Measurements from ENCODE around the gene CCDC93.

Gene CCDC93

DNA sequence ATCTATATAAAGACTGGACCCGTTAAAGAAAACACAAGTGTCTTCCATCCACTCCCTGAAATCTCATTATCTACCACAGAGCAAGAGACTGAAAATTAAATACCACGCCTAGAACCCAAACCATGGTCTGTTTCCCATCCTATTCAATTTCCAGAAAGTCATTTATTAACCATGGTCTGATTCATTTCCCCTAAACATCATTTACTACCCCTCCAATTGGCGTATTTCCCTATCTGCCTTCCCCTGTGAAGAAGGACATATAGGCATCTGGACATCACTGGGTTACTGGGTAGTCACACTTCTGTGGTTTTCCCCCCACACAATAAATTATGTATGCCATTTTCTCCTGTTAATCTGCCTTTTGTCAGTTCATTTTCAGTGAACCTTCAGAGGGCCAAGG, 30.8 kb downstream of the CCDC93 start:
- H3K9ac ChIP-seq (ENCODE audit: low read depth, low read length) = no peak overlapping the region
- H3K4me1 ChIP-seq (ENCODE audit: control insufficient read depth, insufficient read depth, low read length) = peaks cover 2% of the 10 kb centered on the region
- no peaks in the 10 kb centered on the region for H3K9me3 ChIP-seq (ENCODE audit: control insufficient read depth, insufficient read depth, low read length)
- no peaks in the 10 kb centered on the region for H3K27me3 ChIP-seq (ENCODE audit: control insufficient read depth, insufficient read depth, low read length)
- no peaks in the 10 kb centered on the region for H3K36me3 ChIP-seq (ENCODE audit: control insufficient read depth, insufficient read depth, low read length)
- H3K4me3 ChIP-seq (ENCODE audit: low read depth, low read length) = no peak overlapping the region

DNA sequence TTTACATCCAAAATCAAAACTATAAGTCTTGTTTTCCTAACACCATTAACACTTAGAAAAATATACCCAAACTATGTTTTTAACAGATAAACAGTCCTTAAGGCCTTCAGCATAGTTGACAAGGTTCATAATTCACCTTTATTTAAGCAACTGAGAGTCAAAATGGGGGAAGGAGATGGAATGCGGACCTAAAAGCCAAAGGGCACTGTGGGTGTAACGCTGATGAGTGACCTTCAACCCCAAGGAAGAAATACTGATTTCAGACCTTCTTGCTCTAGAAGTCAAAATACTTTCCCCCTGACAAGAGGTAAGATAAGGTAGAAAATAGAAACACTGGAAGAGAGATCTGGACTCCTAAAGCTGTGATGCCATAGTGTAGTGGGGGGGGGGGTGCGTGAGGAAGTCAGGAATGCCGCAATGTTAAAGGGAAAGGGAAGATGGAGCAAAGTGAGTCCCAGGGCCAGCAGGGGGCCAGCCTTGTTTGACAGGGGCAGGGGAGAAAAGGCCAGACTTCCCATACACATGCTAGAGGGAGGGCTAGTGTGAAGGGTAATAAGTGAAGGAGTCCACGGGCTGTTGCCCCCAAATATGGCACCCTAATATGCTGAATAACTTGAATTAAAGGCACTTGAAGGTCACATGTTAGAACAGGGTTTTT, 31.4 kb downstream of the CCDC93 start:
- no peak overlapping the region for H3K4me3 ChIP-seq (ENCODE audit: low read depth, low read length)
- H3K27me3 ChIP-seq (ENCODE audit: control insufficient read depth, insufficient read depth, low read length) = no peaks in the 10 kb centered on the region
- peaks cover 2% of the 10 kb centered on the region for H3K4me1 ChIP-seq (ENCODE audit: control insufficient read depth, insufficient read depth, low read length)
- H3K36me3 ChIP-seq (ENCODE audit: control insufficient read depth, insufficient read depth, low read length) = no peaks in the 10 kb centered on the region
- no peaks in the 10 kb centered on the region for H3K9me3 ChIP-seq (ENCODE audit: control insufficient read depth, insufficient read depth, low read length)
- no peak overlapping the region for H3K9ac ChIP-seq (ENCODE audit: low read depth, low read length)

DNA sequence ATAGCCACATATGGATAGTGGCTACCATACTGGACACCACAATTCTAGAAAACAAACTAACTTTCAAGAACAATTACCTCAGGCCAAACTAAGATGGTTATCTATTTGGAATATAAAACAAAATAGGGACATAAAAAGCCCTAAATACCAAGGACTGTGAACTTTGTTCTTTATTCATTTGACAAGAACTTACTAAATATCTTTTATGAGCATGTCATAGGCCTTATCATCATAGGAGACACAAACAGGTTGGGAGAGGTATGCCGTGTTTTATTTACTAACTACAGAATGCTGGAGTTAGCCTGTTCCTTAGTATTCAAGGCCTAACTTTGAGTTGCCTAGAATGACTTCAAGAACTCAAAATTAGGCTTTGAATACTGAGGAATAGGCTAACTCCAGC, 32.1 kb downstream of the CCDC93 start:
- no peak overlapping the region for H3K9ac ChIP-seq (ENCODE audit: low read depth, low read length)

DNA sequence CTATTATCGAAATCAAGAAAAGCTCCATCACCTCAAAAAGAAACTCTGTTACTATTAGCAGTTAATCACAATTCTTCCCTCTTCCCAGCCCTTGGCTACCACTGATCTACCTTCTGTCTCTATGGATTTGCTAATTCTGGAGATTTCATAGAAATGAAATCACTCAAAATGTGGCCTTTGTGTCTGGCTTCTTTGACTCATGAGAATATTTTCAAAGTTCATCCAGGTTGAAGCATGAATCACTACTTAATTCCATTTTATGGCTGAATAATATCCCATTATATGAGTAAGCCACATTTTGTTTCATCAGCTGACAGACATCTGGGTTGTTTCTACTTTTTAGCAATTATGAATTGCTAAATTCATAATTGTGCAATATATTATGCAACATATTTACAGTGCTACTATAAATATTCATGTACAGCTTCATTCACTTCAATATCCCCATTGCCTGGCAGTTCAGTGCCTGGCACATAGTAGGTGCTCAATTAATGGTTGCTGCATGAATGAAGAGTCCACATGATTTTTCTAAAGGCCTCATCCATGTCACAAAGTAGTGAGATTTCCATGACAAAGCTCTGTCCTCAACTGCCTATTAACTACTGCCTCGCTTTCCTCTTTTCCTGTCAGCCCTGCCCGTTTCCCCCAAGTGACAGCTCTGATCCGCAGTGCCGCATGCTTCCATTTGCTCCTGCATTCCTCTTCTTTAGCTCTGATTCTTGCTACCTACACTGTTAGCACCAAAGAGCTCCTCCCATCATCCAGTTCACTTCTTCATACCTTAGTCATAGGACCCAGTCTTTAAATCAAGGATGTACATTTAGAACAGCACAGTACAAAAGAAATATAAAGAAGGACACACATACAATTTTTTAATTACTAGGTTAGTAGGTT, 32.8 kb downstream of the CCDC93 start:
- no peak overlapping the region for H3K4me3 ChIP-seq (ENCODE audit: low read depth, low read length)
- H3K9ac ChIP-seq (ENCODE audit: low read depth, low read length) = no peak overlapping the region
- H3K27me3 ChIP-seq (ENCODE audit: control insufficient read depth, insufficient read depth, low read length) = no peaks in the 10 kb centered on the region
- no peaks in the 10 kb centered on the region for H3K9me3 ChIP-seq (ENCODE audit: control insufficient read depth, insufficient read depth, low read length)
- peaks cover 2% of the 10 kb centered on the region for H3K4me1 ChIP-seq (ENCODE audit: control insufficient read depth, insufficient read depth, low read length)
- no peaks in the 10 kb centered on the region for H3K36me3 ChIP-seq (ENCODE audit: control insufficient read depth, insufficient read depth, low read length)

More for the DNA sequence above, 32.1 kb downstream of the CCDC93 start:
- Histone ChIP-seq H3K36me3 (ENCODE audit: control insufficient read depth, insufficient read depth, low read length) (no peaks in the 10 kb centered on the region), H3K4me1 (ENCODE audit: control insufficient read depth, insufficient read depth, low read length) (peaks cover 2% of the 10 kb centered on the region), H3K9me3 (ENCODE audit: control insufficient read depth, insufficient read depth, low read length) (no peaks in the 10 kb centered on the region), H3K27me3 (ENCODE audit: control insufficient read depth, insufficient read depth, low read length) (no peaks in the 10 kb centered on the region), H3K4me3 (ENCODE audit: low read depth, low read length) (no peak overlapping the region)

DNA sequence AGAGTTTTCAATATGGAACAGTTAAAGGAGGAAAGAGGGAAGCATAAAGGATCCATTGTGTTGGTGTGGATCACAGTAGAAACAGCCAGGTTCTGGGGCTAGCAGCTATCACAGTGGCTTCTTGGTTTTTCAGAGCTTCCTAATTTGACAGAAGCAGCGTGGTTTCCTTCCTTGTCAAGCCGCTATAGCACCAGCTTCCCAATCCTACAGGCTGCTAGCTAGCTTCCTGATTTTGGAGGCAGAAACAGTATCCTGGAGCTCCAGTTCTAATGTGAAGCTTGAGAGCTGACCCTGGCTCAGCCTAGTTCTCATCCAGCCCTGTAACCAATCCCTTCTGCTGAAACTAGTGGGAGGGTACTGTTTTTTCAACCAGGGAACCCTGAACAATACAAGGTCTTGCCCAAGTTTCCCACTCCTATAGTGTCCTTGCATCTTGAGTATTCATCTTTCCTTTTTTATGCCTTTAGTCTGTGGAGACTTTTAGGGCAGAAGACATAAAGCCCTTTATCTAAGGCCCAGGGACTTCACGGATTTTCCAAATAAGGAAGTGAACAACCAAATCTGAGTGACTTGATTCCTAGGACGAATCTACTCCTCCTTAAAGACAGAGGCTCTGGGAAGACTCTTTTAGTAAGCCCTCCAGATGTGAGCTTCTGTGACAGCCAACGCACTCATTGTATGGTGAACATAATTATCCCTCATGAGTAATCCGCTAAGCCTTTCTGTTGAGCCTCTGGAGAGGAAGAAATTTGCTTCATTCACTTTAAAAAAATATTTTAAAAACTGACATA, 33.8 kb downstream of the CCDC93 start:
- Histone ChIP-seq H3K36me3 (ENCODE audit: control insufficient read depth, insufficient read depth, low read length) (peaks cover under 1% of the 10 kb centered on the region), H3K9ac (ENCODE audit: low read depth, low read length) (no peak overlapping the region)

DNA sequence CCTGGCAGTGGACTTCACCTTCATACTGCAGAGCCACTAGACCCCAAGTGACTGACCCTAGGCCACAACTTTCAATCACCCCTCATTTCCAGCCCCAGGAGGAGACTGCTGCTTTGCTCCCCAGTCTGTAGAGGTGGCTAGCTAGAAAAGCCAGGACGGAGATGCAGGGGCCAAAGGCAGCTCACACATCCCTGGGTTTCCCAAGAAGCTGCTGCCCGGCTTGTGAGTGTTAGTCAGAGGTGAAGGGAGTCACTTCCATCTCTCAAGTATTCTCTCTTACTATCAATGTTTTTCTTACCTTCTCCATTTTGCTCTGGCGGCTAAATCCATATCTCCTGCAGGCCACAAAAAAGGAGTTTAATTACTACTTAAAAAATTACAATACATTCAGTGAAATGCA, 36.2 kb downstream of the CCDC93 start:
- H3K9me3 ChIP-seq (ENCODE audit: control insufficient read depth, insufficient read depth, low read length) = no peaks in the 10 kb centered on the region
- no peaks in the 10 kb centered on the region for H3K27me3 ChIP-seq (ENCODE audit: control insufficient read depth, insufficient read depth, low read length)
- no peak overlapping the region for H3K4me3 ChIP-seq (ENCODE audit: low read depth, low read length)
- peaks cover 2% of the 10 kb centered on the region for H3K4me1 ChIP-seq (ENCODE audit: control insufficient read depth, insufficient read depth, low read length)
- no peak overlapping the region for H3K9ac ChIP-seq (ENCODE audit: low read depth, low read length)
- peaks cover 10% of the 10 kb centered on the region for H3K36me3 ChIP-seq (ENCODE audit: control insufficient read depth, insufficient read depth, low read length)

More for the DNA sequence above, 33.8 kb downstream of the CCDC93 start:
- peaks cover 2% of the 10 kb centered on the region for H3K4me1 ChIP-seq (ENCODE audit: control insufficient read depth, insufficient read depth, low read length)
- no peaks in the 10 kb centered on the region for H3K9me3 ChIP-seq (ENCODE audit: control insufficient read depth, insufficient read depth, low read length)
- no peaks in the 10 kb centered on the region for H3K27me3 ChIP-seq (ENCODE audit: control insufficient read depth, insufficient read depth, low read length)
- no peak overlapping the region for H3K4me3 ChIP-seq (ENCODE audit: low read depth, low read length)

DNA sequence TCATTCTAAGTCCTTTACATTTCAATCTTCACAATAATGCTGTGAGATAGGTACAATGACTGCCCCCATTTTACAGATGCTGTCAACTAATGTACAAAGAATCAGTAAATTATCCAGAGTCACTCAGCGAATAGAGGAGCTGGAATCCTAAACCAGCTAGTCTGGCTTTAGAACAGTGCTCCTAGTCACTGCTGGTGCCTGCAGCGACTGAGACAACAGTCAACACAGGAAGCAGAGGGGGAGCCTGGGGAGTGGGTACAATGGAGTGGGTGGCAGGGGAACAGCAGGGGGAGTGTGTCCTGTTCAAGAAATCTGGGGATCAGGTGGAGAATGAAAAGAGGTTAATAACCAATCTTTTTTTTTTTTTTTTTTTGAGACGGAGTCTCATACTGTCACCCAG, 37.3 kb downstream of the CCDC93 start:
- H3K27me3 ChIP-seq (ENCODE audit: control insufficient read depth, insufficient read depth, low read length) = no peaks in the 10 kb centered on the region
- no peaks in the 10 kb centered on the region for H3K4me1 ChIP-seq (ENCODE audit: control insufficient read depth, insufficient read depth, low read length)
- H3K9me3 ChIP-seq (ENCODE audit: control insufficient read depth, insufficient read depth, low read length) = no peaks in the 10 kb centered on the region
- no peak overlapping the region for H3K4me3 ChIP-seq (ENCODE audit: low read depth, low read length)
- H3K36me3 ChIP-seq (ENCODE audit: control insufficient read depth, insufficient read depth, low read length) = peaks cover 10% of the 10 kb centered on the region
- no peak overlapping the region for H3K9ac ChIP-seq (ENCODE audit: low read depth, low read length)

DNA sequence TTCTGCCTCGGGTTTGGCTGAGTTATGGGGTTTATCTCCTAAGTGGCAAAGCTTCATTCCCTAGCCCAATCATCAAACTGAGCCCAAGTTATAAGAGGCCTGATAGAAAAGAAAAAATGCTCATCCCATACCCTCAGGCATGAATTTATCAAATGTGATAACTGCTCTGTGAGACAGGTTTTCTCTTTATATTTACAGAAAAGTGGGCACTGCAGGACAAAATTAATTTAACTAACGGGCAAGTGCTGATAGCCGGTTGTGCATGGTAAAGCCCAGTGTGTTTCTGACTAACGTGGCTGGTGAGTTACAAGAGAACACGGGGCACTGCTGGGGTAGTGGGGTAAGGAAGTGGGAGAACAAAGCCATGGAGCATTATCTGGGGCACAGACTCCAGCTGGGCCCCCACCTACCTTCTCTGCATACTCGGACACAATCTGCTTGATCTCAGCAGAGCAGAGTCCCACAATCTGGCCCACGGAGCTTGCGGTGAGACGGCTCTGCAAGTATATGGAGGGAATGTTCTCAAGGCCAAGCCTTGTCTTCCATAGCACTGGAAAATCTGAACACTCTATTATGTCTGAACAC, 40.3 kb downstream of the CCDC93 start:
- H3K4me1 ChIP-seq (ENCODE audit: control insufficient read depth, insufficient read depth, low read length) = no peaks in the 10 kb centered on the region
- no peaks in the 10 kb centered on the region for H3K9me3 ChIP-seq (ENCODE audit: control insufficient read depth, insufficient read depth, low read length)
- H3K9ac ChIP-seq (ENCODE audit: low read depth, low read length) = no peak overlapping the region
- H3K4me3 ChIP-seq (ENCODE audit: low read depth, low read length) = no peak overlapping the region
- H3K36me3 ChIP-seq (ENCODE audit: control insufficient read depth, insufficient read depth, low read length) = peaks cover 10% of the 10 kb centered on the region
- no peaks in the 10 kb centered on the region for H3K27me3 ChIP-seq (ENCODE audit: control insufficient read depth, insufficient read depth, low read length)

DNA sequence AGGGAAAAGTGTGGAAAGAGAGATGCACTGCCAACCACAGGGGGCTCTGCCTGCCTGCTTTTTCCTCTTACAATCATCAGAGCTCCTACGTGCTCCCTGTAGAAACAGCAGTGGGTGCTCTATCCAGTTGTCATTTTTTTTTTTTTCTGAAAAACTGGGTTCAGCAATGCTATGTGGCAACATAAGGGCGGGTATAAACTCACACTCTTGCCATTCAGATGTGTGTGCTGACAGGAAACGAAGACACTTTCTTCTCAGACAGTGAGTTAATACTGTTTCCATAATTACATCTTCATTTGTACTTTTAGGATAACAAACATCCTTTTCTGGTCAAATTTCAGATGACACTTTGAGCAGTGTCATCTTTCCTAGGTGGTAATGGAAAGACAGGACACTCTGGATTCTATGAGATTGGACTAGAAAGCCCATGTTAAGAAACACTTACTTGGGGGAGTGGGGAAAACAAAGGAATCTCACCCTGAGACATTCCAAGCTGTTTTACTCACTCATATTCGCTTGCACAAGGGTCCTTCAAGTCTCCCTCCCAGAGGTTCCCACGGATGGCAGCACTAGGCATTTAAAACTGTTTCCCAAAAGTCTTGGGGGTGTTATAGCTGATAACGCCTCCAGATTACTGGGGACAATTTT, 41.3 kb downstream of the CCDC93 start:
- no peaks in the 10 kb centered on the region for H3K27me3 ChIP-seq (ENCODE audit: control insufficient read depth, insufficient read depth, low read length)
- H3K9ac ChIP-seq (ENCODE audit: low read depth, low read length) = no peak overlapping the region
- H3K4me3 ChIP-seq (ENCODE audit: low read depth, low read length) = no peak overlapping the region
- H3K9me3 ChIP-seq (ENCODE audit: control insufficient read depth, insufficient read depth, low read length) = no peaks in the 10 kb centered on the region
- no peaks in the 10 kb centered on the region for H3K4me1 ChIP-seq (ENCODE audit: control insufficient read depth, insufficient read depth, low read length)
- H3K36me3 ChIP-seq (ENCODE audit: control insufficient read depth, insufficient read depth, low read length) = peaks cover 10% of the 10 kb centered on the region

DNA sequence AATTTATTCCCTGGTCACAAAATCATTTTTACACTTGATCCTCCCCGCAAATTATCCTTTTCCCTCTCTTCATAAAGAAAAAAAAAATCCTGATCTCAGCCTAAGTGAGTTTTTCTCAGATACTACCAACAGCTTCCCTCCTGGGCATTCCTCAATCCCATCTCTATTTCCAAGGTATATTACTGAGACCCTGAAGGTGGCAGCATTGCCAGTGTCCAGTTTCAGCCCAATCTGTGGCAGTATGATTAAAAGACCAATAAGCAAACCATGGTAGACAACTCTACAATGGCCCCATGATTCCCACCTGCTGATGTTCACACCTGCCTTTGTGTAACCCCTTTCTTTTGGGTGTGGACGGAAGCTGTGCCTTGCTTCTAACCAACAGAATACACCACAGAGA, 45.1 kb downstream of the CCDC93 start:
- no peak overlapping the region for H3K4me3 ChIP-seq (ENCODE audit: low read depth, low read length)
- peaks cover under 1% of the 10 kb centered on the region for H3K36me3 ChIP-seq (ENCODE audit: control insufficient read depth, insufficient read depth, low read length)
- no peak overlapping the region for H3K9ac ChIP-seq (ENCODE audit: low read depth, low read length)
- H3K9me3 ChIP-seq (ENCODE audit: control insufficient read depth, insufficient read depth, low read length) = no peaks in the 10 kb centered on the region
- no peaks in the 10 kb centered on the region for H3K27me3 ChIP-seq (ENCODE audit: control insufficient read depth, insufficient read depth, low read length)
- H3K4me1 ChIP-seq (ENCODE audit: control insufficient read depth, insufficient read depth, low read length) = no peaks in the 10 kb centered on the region

All from iPS-15b (cell line).